HCT116 (cell line): ENCODE measurements around the gene TMEM235.

Experiments used
- CTCF ChIP-seq, 3 experiments: fragments of 200-600 bp in 1 of 3; sonication (generic) in 1 of 3; IDR thresholded peaks in 2 of 3; conservative IDR thresholded peaks in 1 of 3; 2 replicates each; pipeline ENCODE4 v1.5.1; 2012 to 2017; ENCODE audit warnings: low read depth in 2 of 3, low read length in 2 of 3, antibody characterized with exemption in 1 of 3, borderline replicate concordance in 1 of 3, control low read depth in 1 of 3, mild to moderate bottlenecking in 1 of 3, mixed read lengths in 1 of 3, mixed run types in 1 of 3, moderate library complexity in 1 of 3; ENCODE audit not compliant: insufficient read depth in 1 of 3
- EZH2 ChIP-seq: fragments of 200-600 bp; sonication (generic); IDR thresholded peaks from 2 replicates; pipeline ENCODE4 v1.6.1; 2017; ENCODE audit warnings: antibody characterized with exemption, mixed run types
- JUND ChIP-seq: IDR thresholded peaks from 2 replicates; pipeline ENCODE4 v1.6.1; 2012
- POLR2A ChIP-seq: IDR thresholded peaks from 2 replicates; pipeline ENCODE4 v1.7.0; 2011; ENCODE audit warnings: borderline replicate concordance; ENCODE audit not compliant: insufficient read depth, insufficient read length; ENCODE audit errors: extremely low read depth
- POLR2AphosphoS5 ChIP-seq: IDR thresholded peaks from 2 replicates; pipeline ENCODE4 v1.6.1; 2011; ENCODE audit warnings: mild to moderate bottlenecking, low read depth, low read length, moderate library complexity
- RAD21 ChIP-seq: IDR thresholded peaks from 2 replicates; pipeline ENCODE4 v1.6.1; 2012; ENCODE audit warnings: low read depth, mild to moderate bottlenecking
- REST ChIP-seq: IDR thresholded peaks from 2 replicates; pipeline ENCODE4 v1.6.1; 2012; ENCODE audit warnings: low read depth
- SP1 ChIP-seq: IDR thresholded peaks from 2 replicates; pipeline ENCODE4 v1.6.1; 2012; ENCODE audit warnings: low read depth
- ZNF274 ChIP-seq: fragments of 200-500 bp; sonication (Bioruptor generic); IDR thresholded peaks from 2 replicates; pipeline ENCODE4 v1.6.1; 2014; ENCODE audit warnings: mild to moderate bottlenecking, low read depth, low read length, inconsistent platforms
- TF ChIP-seq, protein P1 (sequence below): IDR thresholded peaks from 2 replicates; pipeline ENCODE4 v1.6.1; 2012

GRCh38 chr17:78249818-78250806 lies 18.7 kb downstream of the TMEM235 start:
- TF ChIP-seq REST (no peak), POLR2AphosphoS5 (no peak), CTCF (IDR thresholded peaks at IDR 0.05 in 2 of 3, conservative IDR thresholded peaks at IDR 0.05 in 1 of 3; ENCODE audit: borderline replicate concordance in 1 of 3, insufficient read depth in 1 of 3, low read depth in 2 of 3, low read length in 2 of 3) (no peak), EZH2 (no peak), POLR2A (no peak), RAD21 (no peak), SP1 (no peak), JUND (no peak), ZNF274 (no peak)
- TF ChIP-seq, protein P1, sequence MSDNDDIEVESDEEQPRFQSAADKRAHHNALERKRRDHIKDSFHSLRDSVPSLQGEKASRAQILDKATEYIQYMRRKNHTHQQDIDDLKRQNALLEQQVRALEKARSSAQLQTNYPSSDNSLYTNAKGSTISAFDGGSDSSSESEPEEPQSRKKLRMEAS = no peak
